Globus pallidus (tissue), 1 donor: ENCODE measurements around the gene GABRA4.

Experiments used
- DNase-seq: peaks from one replicate; pipeline ENCODE4 v3.0.0-alpha.2; 2015; ENCODE audit warnings: low spot score

The GABRA4 gene

GRCh38 chr4:46979283-46979682, 14.1 kb downstream of the GABRA4 start:
- no peak for DNase-seq

GRCh38 chr4:46977245-46977644, 16.1 kb downstream of the GABRA4 start:
- DNase-seq, result no peak

- DNase-seq, result no peak
Observed at GRCh38 chr4:46975812-46976553, 17.4 kb downstream of the GABRA4 start.

GRCh38 chr4:46974891-46975543, 18.4 kb downstream of the GABRA4 start:
- DNase-seq, result no peak

- no peak for DNase-seq
Observed at GRCh38 chr4:46968847-46969246, 24.5 kb downstream of the GABRA4 start.

- DNase-seq, result no peak
Observed at GRCh38 chr4:46967631-46968030, 25.8 kb downstream of the GABRA4 start.

GRCh38 chr4:46958742-46959488, 34.5 kb downstream of the GABRA4 start:
- no peak for DNase-seq

GRCh38 chr4:46956451-46956850, 36.9 kb downstream of the GABRA4 start:
- no peak for DNase-seq

- DNase-seq, result no peak
Observed at GRCh38 chr4:46955601-46956000, 37.8 kb downstream of the GABRA4 start.

GRCh38 chr4:46954643-46955042, 38.7 kb downstream of the GABRA4 start:
- no peak for DNase-seq

- DNase-seq, result no peak
Observed at GRCh38 chr4:46953564-46953963, 39.8 kb downstream of the GABRA4 start.

- no peak for DNase-seq
Observed at GRCh38 chr4:46952451-46952850, 40.9 kb downstream of the GABRA4 start.

GRCh38 chr4:46950826-46951225, 42.6 kb downstream of the GABRA4 start:
- DNase-seq, result no peak

- DNase-seq, result no peak
Observed at GRCh38 chr4:46949822-46950221, 43.6 kb downstream of the GABRA4 start.

- no peak for DNase-seq
Observed at GRCh38 chr4:46947541-46947940, 45.8 kb downstream of the GABRA4 start.

- DNase-seq, result no peak
Observed at GRCh38 chr4:46946919-46947536, 46.4 kb downstream of the GABRA4 start.

- DNase-seq, result no peak
Observed at GRCh38 chr4:46945062-46945461, 48.3 kb downstream of the GABRA4 start.

- no peak for DNase-seq
Observed at GRCh38 chr4:46944345-46944744, 49.0 kb downstream of the GABRA4 start.

GRCh38 chr4:46937493-46937892, 55.9 kb downstream of the GABRA4 start:
- DNase-seq, result peak; percentile 6

GRCh38 chr4:46934726-46935125, 58.7 kb downstream of the GABRA4 start:
- DNase-seq, result no peak

- no peak for DNase-seq
Observed at GRCh38 chr4:46933686-46934085, 59.7 kb downstream of the GABRA4 start.

GRCh38 chr4:46931981-46932380, 61.4 kb downstream of the GABRA4 start:
- peak; percentile 49 for DNase-seq

GRCh38 chr4:46930891-46931290, 62.5 kb downstream of the GABRA4 start:
- no peak for DNase-seq
